Mesenchymal stem cell (in vitro differentiated cells and primary cell): Measurements from ENCODE around the gene TRIM46.

Experiments used
- DNase-seq: peaks from one replicate; pipeline ENCODE4 v3.0.0-alpha.2; 2013
- H2AFZ ChIP-seq: one replicate; pipeline ENCODE4 v1.6.1; 2013; ENCODE audit warnings: low read depth, mild to moderate bottlenecking, control low read depth, inconsistent platforms, low read length, moderate library complexity
- H2AK5ac ChIP-seq: 2 replicates; pipeline ENCODE4 v1.6.1; 2013; ENCODE audit warnings: low read length, moderate library complexity, mild to moderate bottlenecking, inconsistent platforms; ENCODE audit not compliant: severe bottlenecking
- H2BK120ac ChIP-seq: one replicate; pipeline ENCODE4 v1.6.1; 2013; ENCODE audit warnings: low read depth, mild to moderate bottlenecking, inconsistent platforms, low read length, moderate library complexity
- H2BK12ac ChIP-seq, 2 experiments: one replicate each; pipeline ENCODE4 v1.6.1; 2013; ENCODE audit warnings: inconsistent platforms in 2 of 2, low read length in 2 of 2, mild to moderate bottlenecking in 2 of 2, moderate library complexity in 2 of 2, control low read depth in 1 of 2
- H2BK15ac ChIP-seq: one replicate; pipeline ENCODE4 v1.6.1; 2013; ENCODE audit warnings: mild to moderate bottlenecking, low read depth, inconsistent platforms; ENCODE audit not compliant: poor library complexity, severe bottlenecking
- H2BK5ac ChIP-seq: 2 replicates; pipeline ENCODE4 v1.6.1; 2013; ENCODE audit warnings: low read depth, mild to moderate bottlenecking, low read length, control low read depth, inconsistent platforms; ENCODE audit not compliant: poor library complexity, severe bottlenecking
- H3K14ac ChIP-seq, 2 experiments: one replicate each; pipeline ENCODE4 v1.6.1; 2013; ENCODE audit warnings: inconsistent platforms in 2 of 2, low read length in 2 of 2, control low read depth in 1 of 2, mild to moderate bottlenecking in 1 of 2, moderate library complexity in 1 of 2
- H3K18ac ChIP-seq, 2 experiments: one replicate each; pipeline ENCODE4 v1.6.1; 2013; ENCODE audit warnings: inconsistent platforms in 2 of 2, low read length in 2 of 2, control low read depth in 1 of 2, low read depth in 1 of 2, mild to moderate bottlenecking in 1 of 2
- H3K23ac ChIP-seq, 2 experiments: one replicate each; pipeline ENCODE4 v1.6.1; 2013; ENCODE audit warnings: inconsistent platforms in 2 of 2, low read length in 2 of 2, mild to moderate bottlenecking in 2 of 2, moderate library complexity in 2 of 2, control low read depth in 1 of 2
- H3K27ac ChIP-seq: 2 replicates; pipeline ENCODE4 v1.5.1; 2013; ENCODE audit warnings: mild to moderate bottlenecking, moderate library complexity, low read length, control low read depth, inconsistent platforms; ENCODE audit not compliant: poor library complexity, severe bottlenecking
- H3K27me3 ChIP-seq, 2 experiments: 2 replicates each; pipeline versions ENCODE4 v1.6.1 to v1.7.0; 2013; ENCODE audit warnings: low read length in 2 of 2, mild to moderate bottlenecking in 2 of 2, moderate library complexity in 2 of 2, control low read depth in 1 of 2, inconsistent platforms in 1 of 2; ENCODE audit not compliant: control insufficient read depth in 1 of 2, insufficient read depth in 1 of 2
- H3K36me3 ChIP-seq, 2 experiments: 2 replicates each; pipeline versions ENCODE4 v1.6.1 to v1.7.0; 2013; ENCODE audit warnings: low read length in 2 of 2, control low read depth in 1 of 2, inconsistent platforms in 1 of 2, low read depth in 1 of 2, mild to moderate bottlenecking in 1 of 2; ENCODE audit not compliant: insufficient read depth in 2 of 2, control insufficient read depth in 1 of 2
- H3K4ac ChIP-seq, 2 experiments: one replicate each; pipeline ENCODE4 v1.6.1; 2013; ENCODE audit warnings: inconsistent platforms in 2 of 2, low read length in 2 of 2, mild to moderate bottlenecking in 2 of 2, moderate library complexity in 2 of 2, control low read depth in 1 of 2, low read depth in 1 of 2
- H3K4me1 ChIP-seq: 2 replicates; pipeline ENCODE4 v1.6.1; 2013; ENCODE audit warnings: low read depth, low read length, control low read depth; ENCODE audit not compliant: control insufficient read depth, insufficient read depth
- H3K4me2 ChIP-seq: 2 replicates; pipeline ENCODE4 v1.6.1; 2013; ENCODE audit warnings: low read length, mild to moderate bottlenecking, inconsistent platforms; ENCODE audit not compliant: poor library complexity, severe bottlenecking
- H3K4me3 ChIP-seq, 2 experiments: 2 replicates each; pipeline versions ENCODE4 v1.5.1 to v1.7.0; 2013; ENCODE audit warnings: low read length in 2 of 2, mild to moderate bottlenecking in 2 of 2, control low read depth in 1 of 2, low read depth in 1 of 2; ENCODE audit not compliant: insufficient read depth in 1 of 2
- H3K79me1 ChIP-seq: replicated peaks from 2 replicates; pipeline ENCODE4 v1.6.1; 2013; ENCODE audit warnings: mild to moderate bottlenecking, control low read depth, low read length, inconsistent platforms; ENCODE audit not compliant: poor library complexity, severe bottlenecking
- H3K9ac ChIP-seq: 2 replicates; pipeline ENCODE4 v1.7.0; 2013; ENCODE audit warnings: mild to moderate bottlenecking, low read length, moderate library complexity
- H3K9me3 ChIP-seq: 2 replicates; pipeline ENCODE4 v1.7.0; 2013; ENCODE audit warnings: mild to moderate bottlenecking, low read length; ENCODE audit not compliant: control insufficient read depth
- H4K8ac ChIP-seq: one replicate; pipeline ENCODE4 v1.6.1; 2013; ENCODE audit warnings: inconsistent platforms, mild to moderate bottlenecking, low read length, moderate library complexity
- H4K91ac ChIP-seq: one replicate; pipeline ENCODE4 v1.6.1; 2013; ENCODE audit warnings: mild to moderate bottlenecking, low read length, inconsistent platforms
- WGBS: methylation state at CpG from one replicate; pipeline ENCODE4 v1.1.7; 2013; ENCODE audit warnings: mixed read lengths; 5-methylcytosine and 5-hydroxymethylcytosine counted together

Gene TRIM46

GRCh38 chr1:155127967-155128754 is 45.5 kb upstream of the TRIM46 start:
- Histone ChIP-seq H2BK5ac (no peak overlapping the region), H3K4me3 (peak overlapping the region; percentile 47 to 49), H3K14ac (no peak overlapping the region), H3K27ac (no peak overlapping the region), H3K23ac (peak overlapping the region in 1 of 2 experiments; percentile 48), H3K9me3 (no peaks in the 10 kb centered on the region), H3K4ac (peak overlapping the region in 1 of 2 experiments; percentile 3), H3K27me3 (peaks cover 46 to 72% of the 10 kb centered on the region in 2 experiments), H2BK12ac (peak overlapping the region in 1 of 2 experiments; percentile 11), H2AFZ (peak overlapping the region; percentile 10), H3K18ac (peak overlapping the region in 1 of 2 experiments; percentile 28), H3K79me1 (no peaks in the 10 kb centered on the region), H3K4me1 (peaks cover 51% of the 10 kb centered on the region), H3K9ac (peak overlapping the region; percentile 48), H3K36me3 (peaks cover 0 to 6% of the 10 kb centered on the region in 2 experiments), H4K91ac (no peak overlapping the region), H2BK120ac (no peak overlapping the region), H2BK15ac (peak overlapping the region; percentile 44), H3K4me2 (peak overlapping the region; percentile 79), H2AK5ac (no peak overlapping the region), H4K8ac (no peak overlapping the region)
- 6% methylated on average over 17 of the region's 17 CpGs for WGBS
- DNase-seq = no peak

GRCh38 chr1:155128755-155129473 is 44.7 kb upstream of the TRIM46 start:
- Histone ChIP-seq H3K36me3 (peaks cover 0 to 13% of the 10 kb centered on the region in 2 experiments), H2BK12ac (peak overlapping the region in 1 of 2 experiments; percentile 29), H3K27ac (no peak overlapping the region), H3K79me1 (no peaks in the 10 kb centered on the region), H3K4ac (no peak overlapping the region), H3K18ac (peak overlapping the region in 1 of 2 experiments; percentile 46), H2BK15ac (no peak overlapping the region), H2AK5ac (no peak overlapping the region), H2BK5ac (no peak overlapping the region), H3K9me3 (no peaks in the 10 kb centered on the region), H3K4me3 (no peak overlapping the region), H3K27me3 (peaks cover 46 to 66% of the 10 kb centered on the region in 2 experiments), H4K91ac (no peak overlapping the region), H3K4me1 (peaks cover 51% of the 10 kb centered on the region), H2AFZ (no peak overlapping the region), H4K8ac (no peak overlapping the region), H3K14ac (peak overlapping the region in 1 of 2 experiments; percentile 44), H3K23ac (no peak overlapping the region), H3K9ac (no peak overlapping the region), H2BK120ac (no peak overlapping the region), H3K4me2 (peak overlapping the region; percentile 79)
- DNase-seq = no peak
- 32% methylated on average over 10 of the region's 14 CpGs for WGBS

GRCh38 chr1:155130272-155131006 is 43.2 kb upstream of the TRIM46 start:
- Histone ChIP-seq H4K91ac (no peak overlapping the region), H3K23ac (no peak overlapping the region)
- 50% methylated on average over 6 of the region's 6 CpGs for WGBS

More at GRCh38 chr1:155130272-155131006, 43.2 kb upstream of the TRIM46 start:
- Histone ChIP-seq H2BK5ac (no peak overlapping the region), H3K14ac (no peak overlapping the region), H3K4ac (no peak overlapping the region), H3K79me1 (no peaks in the 10 kb centered on the region), H3K4me2 (no peak overlapping the region), H3K4me3 (no peak overlapping the region), H4K8ac (no peak overlapping the region), H2AFZ (no peak overlapping the region), H3K9ac (no peak overlapping the region), H3K27me3 (peaks cover 35 to 53% of the 10 kb centered on the region in 2 experiments), H3K4me1 (peaks cover 51% of the 10 kb centered on the region), H2BK15ac (peak overlapping the region; percentile 38), H2AK5ac (no peak overlapping the region), H3K36me3 (peaks cover 0 to 16% of the 10 kb centered on the region in 2 experiments), H2BK120ac (no peak overlapping the region), H3K18ac (no peak overlapping the region), H2BK12ac (no peak overlapping the region), H3K27ac (no peak overlapping the region), H3K9me3 (no peaks in the 10 kb centered on the region)
- DNase-seq = no peak
